ENCODE results near the gene AMDHD2.

GRCh38 chr16:2514333-2515179, 5.6 kb upstream of the AMDHD2 start:
- TF ChIP-seq, protein P1, sequence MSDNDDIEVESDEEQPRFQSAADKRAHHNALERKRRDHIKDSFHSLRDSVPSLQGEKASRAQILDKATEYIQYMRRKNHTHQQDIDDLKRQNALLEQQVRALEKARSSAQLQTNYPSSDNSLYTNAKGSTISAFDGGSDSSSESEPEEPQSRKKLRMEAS (IDR thresholded peaks at IDR 0.05; ENCODE audit: low read depth, low read length): no peak
- TF ChIP-seq POLR2A (IDR thresholded peaks at IDR 0.05; ENCODE audit: extremely low read depth, insufficient read length): no peak
- TF ChIP-seq, protein P2, sequence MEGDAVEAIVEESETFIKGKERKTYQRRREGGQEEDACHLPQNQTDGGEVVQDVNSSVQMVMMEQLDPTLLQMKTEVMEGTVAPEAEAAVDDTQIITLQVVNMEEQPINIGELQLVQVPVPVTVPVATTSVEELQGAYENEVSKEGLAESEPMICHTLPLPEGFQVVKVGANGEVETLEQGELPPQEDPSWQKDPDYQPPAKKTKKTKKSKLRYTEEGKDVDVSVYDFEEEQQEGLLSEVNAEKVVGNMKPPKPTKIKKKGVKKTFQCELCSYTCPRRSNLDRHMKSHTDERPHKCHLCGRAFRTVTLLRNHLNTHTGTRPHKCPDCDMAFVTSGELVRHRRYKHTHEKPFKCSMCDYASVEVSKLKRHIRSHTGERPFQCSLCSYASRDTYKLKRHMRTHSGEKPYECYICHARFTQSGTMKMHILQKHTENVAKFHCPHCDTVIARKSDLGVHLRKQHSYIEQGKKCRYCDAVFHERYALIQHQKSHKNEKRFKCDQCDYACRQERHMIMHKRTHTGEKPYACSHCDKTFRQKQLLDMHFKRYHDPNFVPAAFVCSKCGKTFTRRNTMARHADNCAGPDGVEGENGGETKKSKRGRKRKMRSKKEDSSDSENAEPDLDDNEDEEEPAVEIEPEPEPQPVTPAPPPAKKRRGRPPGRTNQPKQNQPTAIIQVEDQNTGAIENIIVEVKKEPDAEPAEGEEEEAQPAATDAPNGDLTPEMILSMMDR (IDR thresholded peaks at IDR 0.05; ENCODE audit: low read depth, low read length): no peak
